HEK293T (cell line): ENCODE data around the gene RPL36A.

Source experiments
- CTCF ChIA-PET: fragments of 350-600 bp; formaldehyde crosslinking; extraction: SDS; loops from one replicate; lab custom pipeline; 2021; ENCODE audit warnings: antibody characterized with exemption, inconsistent platforms; lab: Yijun Ruan, JAX
- POLR2A ChIA-PET: fragments of 350-600 bp; formaldehyde crosslinking; extraction: SDS; loops from one replicate; lab custom pipeline; 2020; ENCODE audit warnings: antibody characterized with exemption, inconsistent platforms; lab: Yijun Ruan, JAX
- DNase-seq: peaks from one replicate; pipeline ENCODE4 v3.0.0; 2012; ENCODE audit warnings: mixed read lengths; ENCODE audit errors: extremely low spot score
- BHLHE40 ChIP-seq: fragments of 450-650 bp; IDR thresholded peaks from 2 replicates; pipeline ENCODE4 v1.6.1; 2016; ENCODE audit warnings: mild to moderate bottlenecking, moderate library complexity, borderline replicate concordance
- ELF4 ChIP-seq: fragments of 450-650 bp; IDR thresholded peaks from 2 replicates; pipeline ENCODE4 v1.6.1; 2017; ENCODE audit warnings: antibody characterized with exemption
- FOXM1 ChIP-seq: fragments of 450-650 bp; IDR thresholded peaks from 2 replicates; pipeline ENCODE4 v1.6.1; 2017; ENCODE audit warnings: mild to moderate bottlenecking, borderline replicate concordance
- LEF1 ChIP-seq: fragments of 450-650 bp; IDR thresholded peaks from 2 replicates; pipeline ENCODE4 v1.6.1; 2017; ENCODE audit warnings: mild to moderate bottlenecking, borderline replicate concordance
- PKNOX1 ChIP-seq: fragments of 450-650 bp; IDR thresholded peaks from 2 replicates; pipeline ENCODE4 v1.6.1; 2016
- SP1 ChIP-seq: fragments of 450-650 bp; IDR thresholded peaks from 2 replicates; pipeline ENCODE4 v1.6.1; 2017
- ZNF384 ChIP-seq: fragments of 450-650 bp; IDR thresholded peaks from 2 replicates; pipeline ENCODE4 v1.6.1; 2016

RPL36A gene

DNA sequence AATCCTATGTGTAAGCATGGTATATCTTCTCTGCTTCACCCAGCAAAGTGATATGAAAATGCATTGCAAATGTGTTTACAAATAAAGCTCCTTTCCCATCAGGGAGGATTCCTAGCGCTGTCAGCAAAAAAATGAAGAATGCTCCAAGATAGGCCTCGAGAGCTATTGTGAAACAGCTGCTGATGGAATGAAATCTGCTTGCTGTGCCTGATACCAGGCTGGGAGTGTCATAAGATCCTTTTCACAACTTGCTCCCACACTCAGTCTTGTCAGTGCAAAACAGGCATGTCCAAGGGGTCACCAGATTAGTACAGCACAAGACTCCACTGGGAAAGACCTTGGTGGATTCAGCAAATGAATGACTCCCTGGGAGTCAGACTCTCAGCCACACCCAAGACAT is 51.3 kb downstream of the RPL36A start:
- ChIA-PET POLR2A (no interaction called here), CTCF (no interaction called here)
- DNase-seq, result no peak
- TF ChIP-seq SP1, result no peak
- TF ChIP-seq FOXM1, result no peak
- TF ChIP-seq ZNF384, result no peak
- TF ChIP-seq ELF4, result no peak
- TF ChIP-seq LEF1, result no peak
- TF ChIP-seq PKNOX1, result no peak
- no peak for TF ChIP-seq BHLHE40
